ENCODE data around the gene ADGRE2. TPM values are rescaled to one million over a fixed set of nuclear protein-coding genes. Genes with fewer than 3 reads are reported as not detected.
"Not testable (repeated sequence)": the region's sequence is repeated elsewhere in the genome, so short reads cannot be mapped to it uniquely, and the experiment has no call there.

The ADGRE2 gene
- under 1 TPM; 0.75 to 0.95 TPM for total RNA-seq

DNA sequence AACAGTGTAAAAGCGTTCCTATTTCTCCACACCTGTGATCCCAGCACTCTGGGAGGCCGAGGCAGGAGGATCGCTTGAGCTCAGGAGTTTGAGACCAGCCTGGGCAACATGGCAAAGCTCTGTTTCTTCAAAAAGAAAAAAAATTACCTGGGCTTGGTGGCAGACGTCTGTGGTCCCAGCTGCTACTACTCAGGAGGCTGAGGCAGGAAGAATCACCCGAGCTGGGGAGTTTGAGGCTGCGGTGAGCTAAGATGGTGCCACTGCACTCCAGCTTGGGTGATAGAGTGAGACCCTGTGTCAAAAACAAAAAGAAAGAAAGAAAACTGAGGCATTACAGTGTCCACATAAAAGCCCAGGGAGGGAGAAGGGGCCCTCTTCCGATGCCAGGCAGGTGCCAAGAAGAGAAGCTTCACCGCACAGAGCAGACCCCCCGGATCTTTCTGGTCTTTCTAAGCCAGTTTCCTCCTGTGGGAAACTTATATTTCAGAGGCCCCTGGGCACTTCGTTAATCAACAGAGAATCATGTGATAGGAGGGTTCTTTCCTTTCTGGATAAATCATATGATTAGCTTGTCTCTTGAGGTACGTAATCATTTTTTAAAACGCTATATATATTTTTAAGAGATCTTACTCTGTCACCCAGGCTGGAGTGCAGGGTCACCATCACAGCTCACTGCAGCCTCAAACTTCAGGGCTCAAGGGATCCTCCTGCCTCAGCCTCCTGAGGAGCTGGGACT is at the start of gene ADGRE2:
ADGRE2 (minus strand) TSS at position 451 of the 736 bp plus-strand sequence. CDS start 1,804 bp downstream, outside the sequence.
- Mint-ChIP-seq H3K27me3 (peaks cover 35% of the 10 kb centered on the region), H3K4me1 (peaks cover 11% of the 10 kb centered on the region)
- DNase-seq; H3K4me3 Mint-ChIP-seq; H3K27ac Mint-ChIP-seq; intact Hi-C loops (cut with DNase I, micrococcal nuclease); H3K36me3 Mint-ChIP-seq (ENCODE audit: low read depth); ATAC-seq; H3K9me3 Mint-ChIP-seq (ENCODE audit: low read depth): not testable (repeated sequence)
- ChIA-PET POLR2A (interaction anchor here (0.6 kb wide), 1 partner anchor 122 kb away, joined by 3 read pairs; no protein-coding TSS in a partner anchor), CTCF (interaction anchor here (1.0 kb wide), 1 partner anchor 91 kb away, joined by 3 read pairs; no protein-coding TSS in a partner anchor)

DNA sequence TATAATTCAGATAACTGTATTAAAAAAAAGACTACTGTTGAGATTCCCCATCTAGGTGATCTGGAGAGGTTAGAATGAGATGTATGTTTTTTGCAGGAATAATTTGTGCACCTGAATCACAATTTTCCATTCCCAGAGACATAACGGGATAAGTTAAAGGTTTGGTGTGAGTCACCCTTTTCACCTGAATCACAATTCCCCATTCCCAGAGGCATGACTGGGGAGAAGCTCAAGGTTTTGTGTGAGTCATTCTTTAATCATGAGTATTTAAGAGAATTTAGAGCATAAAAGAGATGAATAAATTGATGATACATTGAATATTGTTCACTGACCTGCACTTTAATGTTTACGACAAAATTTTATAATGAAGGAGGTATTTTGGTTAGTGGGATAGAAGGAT is 47.6 kb upstream of the ADGRE2 start:
- ATAC-seq (no peak), DNase-seq (no peak)
- intact Hi-C loops (cut with DNase I, micrococcal nuclease) = no loop called here
- Mint-ChIP-seq H3K36me3 (ENCODE audit: low read depth) (no peaks in the 10 kb centered on the region), H3K4me3 (no peak overlapping the region), H3K4me1 (no peaks in the 10 kb centered on the region), H3K9me3 (ENCODE audit: low read depth) (no peaks in the 10 kb centered on the region), H3K27ac (no peak overlapping the region), H3K27me3 (peaks cover 31% of the 10 kb centered on the region)
- ChIA-PET CTCF (no interaction called here), POLR2A (no interaction called here)

DNA sequence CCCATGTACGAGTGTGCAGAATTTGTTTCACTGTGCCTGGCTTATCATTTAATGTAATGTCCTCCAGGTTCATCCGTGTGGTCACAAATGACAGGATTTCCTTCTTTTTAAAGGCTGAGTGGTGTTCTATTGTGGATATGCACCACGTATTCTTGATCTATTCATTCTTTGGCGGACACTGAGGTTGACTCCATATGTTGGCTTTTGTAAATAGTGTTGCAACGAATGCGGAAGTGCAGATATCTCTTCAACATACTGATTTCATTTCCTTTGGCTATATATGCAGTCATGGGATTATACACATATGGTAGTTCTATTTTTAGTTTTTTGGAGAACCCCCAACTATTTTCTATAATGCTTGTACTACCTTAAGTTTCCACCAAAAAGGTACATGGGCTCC is 43.6 kb upstream of the ADGRE2 start:
- ChIA-PET POLR2A (no interaction called here), CTCF (no interaction called here)
- Mint-ChIP-seq H3K27ac (no peak overlapping the region), H3K9me3 (ENCODE audit: low read depth) (no peaks in the 10 kb centered on the region), H3K27me3 (peaks cover 35% of the 10 kb centered on the region), H3K4me1 (no peaks in the 10 kb centered on the region), H3K4me3 (no peak overlapping the region), H3K36me3 (ENCODE audit: low read depth) (no peaks in the 10 kb centered on the region)
- intact Hi-C loops (cut with DNase I, micrococcal nuclease) = no loop called here
- DNase-seq = no peak
- ATAC-seq = no peak

DNA sequence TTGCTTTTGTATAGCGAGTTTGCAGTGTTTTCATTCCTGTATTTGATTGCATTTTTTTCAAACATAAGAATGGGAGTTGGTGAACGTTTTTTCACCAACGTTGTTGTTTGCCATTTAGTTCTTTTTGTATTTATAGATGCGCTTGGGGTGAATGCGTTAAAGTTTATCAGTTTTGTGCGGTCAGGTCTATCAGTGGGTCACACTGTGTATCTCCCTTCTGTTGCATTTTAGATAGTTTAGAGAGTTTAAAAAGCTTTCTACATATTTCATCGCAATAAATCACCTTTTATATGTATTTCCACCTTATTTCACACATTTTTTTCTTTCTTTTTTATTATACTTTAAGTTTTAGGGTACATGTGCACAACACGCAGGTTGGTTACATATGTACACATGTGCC is 40.2 kb upstream of the ADGRE2 start:
- ATAC-seq (no peak), DNase-seq (no peak)
- ChIA-PET CTCF (no interaction called here), POLR2A (no interaction called here)
- Mint-ChIP-seq H3K4me1 (no peaks in the 10 kb centered on the region), H3K27ac (no peak overlapping the region), H3K9me3 (ENCODE audit: low read depth) (no peaks in the 10 kb centered on the region), H3K27me3 (peaks cover 18% of the 10 kb centered on the region), H3K36me3 (ENCODE audit: low read depth) (no peaks in the 10 kb centered on the region), H3K4me3 (no peak overlapping the region)
- intact Hi-C loops (cut with DNase I, micrococcal nuclease) = no loop called here

DNA sequence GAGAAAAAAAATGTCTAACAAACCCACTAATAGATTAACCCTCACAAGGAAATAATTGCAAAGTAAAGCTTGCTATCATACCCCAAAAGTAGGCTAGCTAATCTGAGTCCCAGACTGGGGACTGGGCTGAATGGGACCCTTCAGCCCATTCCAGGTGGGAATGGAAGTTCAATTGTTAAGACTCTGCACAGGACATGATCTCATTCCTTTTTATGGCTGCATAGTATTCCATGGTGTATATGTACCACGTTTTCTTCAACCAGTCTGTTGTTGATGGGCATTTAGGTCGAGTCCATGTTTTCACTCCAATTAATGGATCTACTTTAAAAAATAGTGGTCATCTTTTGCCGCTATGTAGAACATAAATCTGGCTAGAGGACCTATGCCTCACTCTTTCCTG is 38.7 kb upstream of the ADGRE2 start:
- DNase-seq (no peak), ATAC-seq (no peak)
- Mint-ChIP-seq H3K36me3 (ENCODE audit: low read depth) (no peaks in the 10 kb centered on the region), H3K4me3 (no peak overlapping the region), H3K9me3 (ENCODE audit: low read depth) (no peaks in the 10 kb centered on the region), H3K4me1 (no peaks in the 10 kb centered on the region), H3K27ac (no peak overlapping the region), H3K27me3 (peaks cover 15% of the 10 kb centered on the region)
- intact Hi-C loops (cut with DNase I, micrococcal nuclease) = no loop called here
- ChIA-PET POLR2A (no interaction called here), CTCF (no interaction called here)

DNA sequence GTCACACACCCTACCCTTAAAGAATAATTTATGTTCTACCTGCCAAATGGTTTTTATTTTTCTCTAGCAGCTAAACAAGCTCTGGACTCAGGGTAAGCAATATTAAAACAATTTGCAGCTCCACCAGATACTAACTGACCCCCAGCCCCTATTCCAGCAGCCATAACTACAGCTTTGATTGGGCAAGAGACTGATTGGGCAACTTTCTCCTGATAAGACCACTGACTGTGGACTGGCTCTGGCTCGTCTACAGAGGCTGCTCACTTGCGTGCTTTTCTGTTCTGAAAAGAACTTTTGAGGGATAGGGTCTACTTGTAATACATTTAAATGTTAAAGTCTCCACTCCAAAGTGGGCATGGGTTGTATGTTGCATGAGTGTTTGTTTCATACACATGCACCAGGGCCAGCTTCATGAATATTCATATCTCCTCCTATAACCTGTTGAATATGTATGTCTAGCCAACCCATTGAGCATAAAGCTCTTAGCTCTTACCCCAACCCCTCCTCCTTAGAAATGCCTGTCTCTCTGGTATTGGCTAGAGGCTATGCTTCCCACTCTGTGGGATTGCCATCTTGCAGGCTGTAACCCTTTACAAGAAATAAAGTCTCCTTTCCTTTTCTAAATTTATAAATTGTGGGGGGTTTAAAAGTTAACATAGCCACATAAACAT is 36.8 kb upstream of the ADGRE2 start:
- DNase-seq (no peak), ATAC-seq (no peak)
- CTCF ChIA-PET = interaction anchor here (0.6 kb wide), 1 partner anchor 111 kb away, joined by 5 read pairs; no protein-coding TSS in a partner anchor
- POLR2A ChIA-PET = no interaction called here
- H3K4me1 Mint-ChIP-seq = no peaks in the 10 kb centered on the region
- intact Hi-C loops (cut with DNase I, micrococcal nuclease) = no loop called here
- H3K9me3 Mint-ChIP-seq (ENCODE audit: low read depth) = no peaks in the 10 kb centered on the region
- H3K36me3 Mint-ChIP-seq (ENCODE audit: low read depth) = no peaks in the 10 kb centered on the region
- H3K4me3 Mint-ChIP-seq = no peak overlapping the region
- peaks cover 2% of the 10 kb centered on the region for H3K27me3 Mint-ChIP-seq
- no peak overlapping the region for H3K27ac Mint-ChIP-seq

DNA sequence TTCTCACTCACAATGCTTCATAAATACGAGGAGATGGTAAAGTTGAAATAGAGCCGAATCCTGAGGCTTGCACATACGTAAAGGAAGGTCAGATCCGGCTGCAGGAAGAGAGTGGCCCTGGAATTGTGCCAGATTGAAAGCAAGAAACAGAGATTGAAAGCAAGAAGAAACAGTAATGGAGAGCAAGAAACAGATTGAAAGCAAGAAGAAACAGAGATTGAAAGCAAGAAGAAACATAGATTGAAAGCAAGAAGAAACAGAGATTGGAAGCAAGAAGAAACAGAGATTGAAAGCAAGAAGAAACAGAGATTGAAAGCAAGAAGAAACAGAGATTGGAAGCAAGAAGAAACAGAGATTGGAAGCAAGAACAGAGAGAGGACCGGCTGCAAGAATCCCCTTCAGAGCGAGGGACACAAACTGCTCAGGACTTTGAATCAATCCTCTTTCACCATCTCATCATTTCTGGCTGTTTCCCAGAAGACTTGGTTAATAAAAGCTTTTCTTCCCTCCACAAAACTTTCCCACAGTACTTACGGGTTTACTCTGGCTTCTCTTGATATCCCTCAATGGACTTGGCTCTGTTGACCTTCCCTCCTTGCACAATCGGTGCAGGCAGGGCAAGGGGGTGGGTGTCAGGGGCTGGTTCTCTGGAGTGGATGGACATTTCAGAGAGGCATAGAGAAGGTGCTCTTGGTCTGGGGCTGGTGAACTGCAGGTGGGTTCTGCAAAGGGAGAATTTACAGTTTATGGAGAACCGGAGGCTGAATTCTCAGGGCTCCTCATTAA is 31.1 kb upstream of the ADGRE2 start:
- no peaks in the 10 kb centered on the region for H3K27me3 Mint-ChIP-seq
- no peaks in the 10 kb centered on the region for H3K36me3 Mint-ChIP-seq (ENCODE audit: low read depth)
- H3K9me3 Mint-ChIP-seq (ENCODE audit: low read depth) = no peaks in the 10 kb centered on the region
- CTCF ChIA-PET = no interaction called here
- no peak for ATAC-seq
- H3K4me3 Mint-ChIP-seq = no peak overlapping the region
- H3K27ac Mint-ChIP-seq = no peak overlapping the region
- POLR2A ChIA-PET = no interaction called here
- no peaks in the 10 kb centered on the region for H3K4me1 Mint-ChIP-seq
- no peak for DNase-seq
- intact Hi-C loops (cut with DNase I, micrococcal nuclease) = no loop called here

DNA sequence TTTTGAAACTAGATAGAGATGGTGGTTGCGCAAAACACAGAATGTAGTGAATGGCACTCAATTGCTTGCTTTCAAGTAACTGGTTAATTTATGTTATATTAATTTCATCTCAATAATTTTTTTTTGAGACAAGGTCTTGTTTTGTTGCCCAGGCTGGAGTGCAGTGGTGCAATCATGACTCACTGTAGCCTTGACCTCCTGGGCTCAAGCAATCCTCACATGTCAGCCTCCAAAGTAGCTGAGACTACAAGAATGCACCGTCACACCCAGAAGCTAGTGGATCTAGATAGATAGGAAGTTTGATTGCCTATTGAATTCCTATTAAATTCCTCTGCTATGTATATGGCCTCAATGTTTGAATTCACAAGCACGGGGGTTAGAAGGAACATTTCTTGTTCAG is 26.4 kb upstream of the ADGRE2 start:
- DNase-seq = no peak
- no peak overlapping the region for H3K4me3 Mint-ChIP-seq
- ChIA-PET POLR2A (no interaction called here), CTCF (no interaction called here)
- intact Hi-C loops (cut with DNase I, micrococcal nuclease) = no loop called here
- H3K4me1 Mint-ChIP-seq = no peaks in the 10 kb centered on the region
- H3K9me3 Mint-ChIP-seq (ENCODE audit: low read depth) = no peaks in the 10 kb centered on the region
- H3K27ac Mint-ChIP-seq = no peak overlapping the region
- H3K27me3 Mint-ChIP-seq = no peaks in the 10 kb centered on the region
- ATAC-seq = no peak
- no peaks in the 10 kb centered on the region for H3K36me3 Mint-ChIP-seq (ENCODE audit: low read depth)

DNA sequence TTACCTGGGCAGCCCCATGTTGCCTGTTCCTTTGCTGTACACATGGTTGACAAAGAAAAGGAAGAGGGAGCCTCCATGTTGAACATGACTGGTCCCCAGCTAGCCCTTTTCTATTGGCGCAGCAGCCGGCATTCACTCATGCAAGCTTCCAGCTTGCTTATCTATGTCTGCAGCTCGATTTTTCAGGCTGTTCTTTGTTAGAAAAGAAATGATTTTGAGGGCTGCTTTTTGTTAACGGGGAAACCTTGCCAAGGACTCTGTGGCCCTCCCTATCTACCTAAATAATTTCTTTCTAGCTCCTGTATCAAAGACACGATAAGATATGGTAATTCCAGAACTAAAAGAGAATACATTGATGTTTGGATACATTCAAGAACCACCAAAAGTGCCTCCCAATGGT is 20.4 kb upstream of the ADGRE2 start:
- ATAC-seq = no peak
- peaks cover 10% of the 10 kb centered on the region for H3K27me3 Mint-ChIP-seq
- no peak overlapping the region for H3K27ac Mint-ChIP-seq
- H3K4me1 Mint-ChIP-seq = no peaks in the 10 kb centered on the region
- intact Hi-C loops (cut with DNase I, micrococcal nuclease) = no loop called here
- POLR2A ChIA-PET = no interaction called here
- CTCF ChIA-PET = interaction anchor here (1.7 kb wide), 1 partner anchor 12 kb away, joined by 7 read pairs; no protein-coding TSS in a partner anchor
- DNase-seq = no peak
- H3K4me3 Mint-ChIP-seq = no peak overlapping the region
- H3K36me3 Mint-ChIP-seq (ENCODE audit: low read depth) = no peaks in the 10 kb centered on the region
- no peaks in the 10 kb centered on the region for H3K9me3 Mint-ChIP-seq (ENCODE audit: low read depth)

DNA sequence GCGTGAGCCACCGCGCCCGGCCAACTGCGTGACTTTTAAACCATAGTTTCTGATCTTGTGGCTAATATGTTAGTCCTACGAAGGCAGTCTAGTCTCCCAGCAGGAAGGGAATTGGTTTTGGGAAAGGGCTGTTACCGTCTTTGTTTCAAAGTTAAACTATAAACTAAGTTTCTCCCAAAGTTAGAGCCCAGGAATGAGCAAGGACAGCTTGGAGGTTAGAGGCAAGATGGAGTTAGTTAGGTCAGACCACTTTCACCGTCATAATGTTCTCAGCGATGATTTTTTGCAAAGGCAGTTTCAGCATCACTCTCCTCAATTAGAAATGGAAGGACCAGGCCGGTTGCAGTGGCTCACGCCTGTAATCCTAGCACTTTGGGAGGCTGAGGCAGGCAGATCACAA is 17.7 kb upstream of the ADGRE2 start:
- ATAC-seq = no peak
- POLR2A ChIA-PET = no interaction called here
- CTCF ChIA-PET = interaction anchor here (0.6 to 1.1 kb wide), 2 partner anchors 46 to 108 kb away, joined by 3 read pairs; no protein-coding TSS in a partner anchor
- Mint-ChIP-seq H3K27ac (no peak overlapping the region), H3K27me3 (peaks cover 13% of the 10 kb centered on the region), H3K4me3 (no peak overlapping the region), H3K4me1 (no peaks in the 10 kb centered on the region), H3K9me3 (ENCODE audit: low read depth) (no peaks in the 10 kb centered on the region), H3K36me3 (ENCODE audit: low read depth) (no peaks in the 10 kb centered on the region)
- DNase-seq = no peak
- intact Hi-C loops (cut with DNase I, micrococcal nuclease) = no loop called here

DNA sequence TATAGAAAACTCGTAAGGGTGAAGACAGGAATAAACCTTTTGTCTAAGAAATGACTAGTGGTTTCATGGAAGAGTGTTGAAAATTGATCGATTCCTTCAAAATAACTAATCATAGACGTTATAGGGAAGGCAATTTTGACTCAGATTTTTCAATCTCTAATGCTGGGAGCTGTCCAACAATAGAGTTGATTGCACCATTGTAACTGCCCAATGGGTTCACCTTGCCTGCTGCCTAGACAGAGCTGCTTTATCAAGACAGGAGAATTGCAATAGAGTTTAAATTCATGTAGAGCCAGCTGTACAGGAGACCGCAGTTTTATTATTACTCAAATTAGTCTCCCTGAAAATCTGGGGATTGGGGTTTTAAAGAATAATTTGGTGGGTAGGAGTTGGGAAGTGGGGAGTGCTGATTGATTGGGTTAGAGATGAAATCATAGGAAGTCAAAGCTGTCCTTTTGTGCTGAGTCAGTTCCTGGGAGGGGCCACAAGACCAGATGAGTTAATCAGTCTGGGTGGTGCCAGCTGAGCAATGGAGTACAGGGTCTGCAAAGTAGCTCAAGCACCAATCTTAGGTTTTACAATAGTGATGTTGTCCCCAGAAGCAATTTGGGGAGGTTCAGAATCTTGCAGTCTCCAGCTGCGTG is 16.8 kb upstream of the ADGRE2 start:
- Mint-ChIP-seq H3K27ac (no peak overlapping the region), H3K36me3 (ENCODE audit: low read depth) (no peaks in the 10 kb centered on the region), H3K4me1 (no peaks in the 10 kb centered on the region), H3K4me3 (no peak overlapping the region), H3K9me3 (ENCODE audit: low read depth) (no peaks in the 10 kb centered on the region), H3K27me3 (peaks cover 13% of the 10 kb centered on the region)
- intact Hi-C loops (cut with DNase I, micrococcal nuclease) = no loop called here
- ChIA-PET CTCF (interaction anchor here (0.7 kb wide), 1 partner anchor 10 kb away, joined by 3 read pairs; no protein-coding TSS in a partner anchor), POLR2A (no interaction called here)
- no peak for ATAC-seq
- no peak for DNase-seq
